ENCODE measurements around the gene MYO7B.
A peak's percentile ranks its signal among the peaks of the same experiment; 100 is the strongest.
"Not testable (repeated sequence)": the region's sequence is repeated elsewhere in the genome, so short reads cannot be mapped to it uniquely, and the experiment has no call there.

Gene MYO7B

GRCh38 chr2:127523269-127523939, 12.1 kb upstream of the MYO7B start:
- DNase-seq, result no peak
- Histone ChIP-seq H2AK5ac (ENCODE audit: low read length, severe bottlenecking) (no peak overlapping the region), H2BK12ac (ENCODE audit: low read length in 2 of 2) (no peak overlapping the region)

GRCh38 chr2:127524198-127524834, 11.2 kb upstream of the MYO7B start:
- not testable (repeated sequence) for H3K4me3 ChIP-seq (ENCODE audit: insufficient read depth in 1 of 2, low read depth in 1 of 2, low read length in 2 of 2); H3K9ac ChIP-seq (ENCODE audit: low read length); H3K23ac ChIP-seq (ENCODE audit: low read length in 2 of 2); H2BK12ac ChIP-seq (ENCODE audit: low read length in 2 of 2); H3K4ac ChIP-seq (ENCODE audit: low read depth in 1 of 2, low read length in 2 of 2); H3K9me3 ChIP-seq (ENCODE audit: control insufficient read depth, low read length); H2BK5ac ChIP-seq (ENCODE audit: low read depth, low read length, poor library complexity, severe bottlenecking); H3K18ac ChIP-seq (ENCODE audit: low read depth in 1 of 2, low read length in 2 of 2); H3K14ac ChIP-seq (ENCODE audit: low read length in 2 of 2); H2BK120ac ChIP-seq (ENCODE audit: low read depth, low read length); H3K27ac ChIP-seq (ENCODE audit: low read length, poor library complexity, severe bottlenecking); DNase-seq; H2BK15ac ChIP-seq (ENCODE audit: low read depth, poor library complexity, severe bottlenecking); H3K79me1 ChIP-seq (replicated peaks; ENCODE audit: low read length, poor library complexity, severe bottlenecking); H2AFZ ChIP-seq (ENCODE audit: low read depth, low read length); H3K4me1 ChIP-seq (ENCODE audit: control insufficient read depth, insufficient read depth, low read depth, low read length); H4K91ac ChIP-seq (ENCODE audit: low read length); H3K27me3 ChIP-seq (ENCODE audit: control insufficient read depth in 1 of 2, insufficient read depth in 1 of 2, low read length in 2 of 2); H4K8ac ChIP-seq (ENCODE audit: low read length); H3K4me2 ChIP-seq (ENCODE audit: low read length, poor library complexity, severe bottlenecking); H2AK5ac ChIP-seq (ENCODE audit: low read length, severe bottlenecking)
- H3K36me3 ChIP-seq (ENCODE audit: control insufficient read depth in 1 of 2, insufficient read depth in 2 of 2, low read depth in 1 of 2, low read length in 2 of 2), result peaks cover 3 to 39% of the 10 kb centered on the region in 2 experiments
- WGBS, result 90% methylated on average over 3 of the region's 7 CpGs

More at GRCh38 chr2:127523269-127523939, 12.1 kb upstream of the MYO7B start:
- no peak overlapping the region for H4K91ac ChIP-seq (ENCODE audit: low read length)
- no peaks in the 10 kb centered on the region for H3K27me3 ChIP-seq (ENCODE audit: control insufficient read depth in 1 of 2, insufficient read depth in 1 of 2, low read length in 2 of 2)
- peaks cover 5% of the 10 kb centered on the region for H3K4me1 ChIP-seq (ENCODE audit: control insufficient read depth, insufficient read depth, low read depth, low read length)
- H2BK15ac ChIP-seq (ENCODE audit: low read depth, poor library complexity, severe bottlenecking), result no peak overlapping the region
- H3K4me3 ChIP-seq (ENCODE audit: insufficient read depth in 1 of 2, low read depth in 1 of 2, low read length in 2 of 2), result no peak overlapping the region
- H3K9ac ChIP-seq (ENCODE audit: low read length), result no peak overlapping the region
- H3K14ac ChIP-seq (ENCODE audit: low read length in 2 of 2), result no peak overlapping the region
- no peak overlapping the region for H2BK120ac ChIP-seq (ENCODE audit: low read depth, low read length)
- no peak overlapping the region for H3K4ac ChIP-seq (ENCODE audit: low read depth in 1 of 2, low read length in 2 of 2)
- H2BK5ac ChIP-seq (ENCODE audit: low read depth, low read length, poor library complexity, severe bottlenecking), result no peak overlapping the region
- 98% methylated on average over 4 of the region's 8 CpGs for WGBS
- H2AFZ ChIP-seq (ENCODE audit: low read depth, low read length), result no peak overlapping the region
- no peak overlapping the region for H4K8ac ChIP-seq (ENCODE audit: low read length)
- H3K36me3 ChIP-seq (ENCODE audit: control insufficient read depth in 1 of 2, insufficient read depth in 2 of 2, low read depth in 1 of 2, low read length in 2 of 2), result peaks cover 6 to 45% of the 10 kb centered on the region in 2 experiments
- H3K79me1 ChIP-seq (replicated peaks; ENCODE audit: low read length, poor library complexity, severe bottlenecking), result no peaks in the 10 kb centered on the region
- H3K23ac ChIP-seq (ENCODE audit: low read length in 2 of 2), result no peak overlapping the region
- no peak overlapping the region for H3K18ac ChIP-seq (ENCODE audit: low read depth in 1 of 2, low read length in 2 of 2)
- H3K4me2 ChIP-seq (ENCODE audit: low read length, poor library complexity, severe bottlenecking), result no peak overlapping the region
- no peak overlapping the region for H3K27ac ChIP-seq (ENCODE audit: low read length, poor library complexity, severe bottlenecking)
- H3K9me3 ChIP-seq (ENCODE audit: control insufficient read depth, low read length), result no peaks in the 10 kb centered on the region

GRCh38 chr2:127525691-127526131, 9.8 kb upstream of the MYO7B start:
- no peak overlapping the region for H2AK5ac ChIP-seq (ENCODE audit: low read length, severe bottlenecking)
- no peak overlapping the region for H2BK12ac ChIP-seq (ENCODE audit: low read length in 2 of 2)
- H3K27ac ChIP-seq (ENCODE audit: low read length, poor library complexity, severe bottlenecking), result peak overlapping the region; percentile 95
- peak overlapping the region; percentile 91 for H2BK15ac ChIP-seq (ENCODE audit: low read depth, poor library complexity, severe bottlenecking)
- peak overlapping the region; percentile 92 for H4K8ac ChIP-seq (ENCODE audit: low read length)
- H3K4me1 ChIP-seq (ENCODE audit: control insufficient read depth, insufficient read depth, low read depth, low read length), result peaks cover 5% of the 10 kb centered on the region
- WGBS, result under 1% methylated on average over 19 of the region's 19 CpGs
- H3K27me3 ChIP-seq (ENCODE audit: control insufficient read depth in 1 of 2, insufficient read depth in 1 of 2, low read length in 2 of 2), result no peaks in the 10 kb centered on the region
- DNase-seq, result peak; percentile 70
- H2BK120ac ChIP-seq (ENCODE audit: low read depth, low read length), result peak overlapping the region; percentile 77
- peak overlapping the region in 1 of 2 experiments; percentile 87 for H3K14ac ChIP-seq (ENCODE audit: low read length in 2 of 2)
- peak overlapping the region; percentile 85 to 99 for H3K4ac ChIP-seq (ENCODE audit: low read depth in 1 of 2, low read length in 2 of 2)
- H3K4me2 ChIP-seq (ENCODE audit: low read length, poor library complexity, severe bottlenecking), result peak overlapping the region; percentile 79
- H4K91ac ChIP-seq (ENCODE audit: low read length), result peak overlapping the region; percentile 90
- peak overlapping the region; percentile 87 to 97 for H3K4me3 ChIP-seq (ENCODE audit: insufficient read depth in 1 of 2, low read depth in 1 of 2, low read length in 2 of 2)
- H3K18ac ChIP-seq (ENCODE audit: low read depth in 1 of 2, low read length in 2 of 2), result peak overlapping the region; percentile 88 to 98
- H3K23ac ChIP-seq (ENCODE audit: low read length in 2 of 2), result peak overlapping the region in 1 of 2 experiments; percentile 88
- peaks cover 3 to 28% of the 10 kb centered on the region in 2 experiments for H3K36me3 ChIP-seq (ENCODE audit: control insufficient read depth in 1 of 2, insufficient read depth in 2 of 2, low read depth in 1 of 2, low read length in 2 of 2)
- H2AFZ ChIP-seq (ENCODE audit: low read depth, low read length), result peak overlapping the region; percentile 63
- no peaks in the 10 kb centered on the region for H3K79me1 ChIP-seq (replicated peaks; ENCODE audit: low read length, poor library complexity, severe bottlenecking)
- H3K9ac ChIP-seq (ENCODE audit: low read length), result peak overlapping the region; percentile 98
- H2BK5ac ChIP-seq (ENCODE audit: low read depth, low read length, poor library complexity, severe bottlenecking), result peak overlapping the region; percentile 49
- H3K9me3 ChIP-seq (ENCODE audit: control insufficient read depth, low read length), result no peaks in the 10 kb centered on the region

All from mesenchymal stem cell (in vitro differentiated cells and primary cell).